ENCODE measurements around the gene ZC2HC1B. TPM values are rescaled to one million over a fixed set of nuclear protein-coding genes. Genes with fewer than 3 reads are reported as not detected.
"Not testable (repeated sequence)": the region's sequence is repeated elsewhere in the genome, so short reads cannot be mapped to it uniquely, and the experiment has no call there.

ZC2HC1B gene
- total RNA-seq, 2 experiments from 2014 or later, result not detected

DNA sequence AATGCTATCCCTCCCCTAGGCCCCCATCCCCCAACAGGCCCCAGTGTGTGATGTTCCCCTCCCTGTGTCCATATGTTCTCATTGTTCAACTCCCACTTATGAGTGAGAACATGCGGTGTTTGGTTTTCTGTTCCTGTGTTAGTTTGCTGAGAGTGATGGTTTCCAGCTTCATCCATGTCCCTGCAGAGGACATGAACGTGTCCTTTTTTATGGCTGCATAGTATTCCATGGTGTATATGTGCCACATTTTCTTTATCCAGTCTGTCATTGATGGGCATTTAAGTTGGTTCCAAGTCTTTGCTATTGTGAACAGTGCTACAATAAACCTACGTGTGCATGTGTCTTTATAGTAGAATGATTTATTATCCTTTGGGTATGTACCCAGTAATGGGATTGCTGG is 12.6 kb upstream of the ZC2HC1B start:
- Mint-ChIP-seq H3K9me3 (peaks cover 25% of the 10 kb centered on the region), H3K4me1 (peaks cover 33% of the 10 kb centered on the region), H3K36me3 (peaks cover 91% of the 10 kb centered on the region)
- H3K27ac Mint-ChIP-seq, H3K4me3 Mint-ChIP-seq, DNase-seq, H3K27me3 Mint-ChIP-seq: not testable (repeated sequence)

DNA sequence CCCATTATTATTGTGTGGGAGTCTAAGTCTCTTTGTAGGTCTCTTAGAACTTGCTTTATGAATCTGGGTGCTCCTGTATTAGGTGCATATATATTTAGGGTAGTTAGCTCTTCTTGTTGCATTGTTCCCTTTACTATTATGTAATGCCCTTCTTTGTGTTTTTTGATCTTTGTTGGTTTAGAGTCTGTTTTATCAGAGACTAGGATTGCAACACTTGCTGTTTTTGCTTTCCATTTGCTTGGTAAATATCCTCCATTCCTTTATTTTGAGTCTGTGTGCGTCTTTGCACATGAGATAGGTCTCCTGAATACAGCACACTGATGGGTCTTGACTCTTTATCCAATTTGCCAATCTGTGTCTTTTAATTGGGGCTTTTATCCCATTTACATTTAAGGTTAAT is 9.2 kb upstream of the ZC2HC1B start:
- Mint-ChIP-seq H3K9me3 (peaks cover 25% of the 10 kb centered on the region), H3K4me1 (peaks cover 16% of the 10 kb centered on the region), H3K36me3 (peaks cover 80% of the 10 kb centered on the region)
- not testable (repeated sequence) for H3K27me3 Mint-ChIP-seq, DNase-seq, H3K27ac Mint-ChIP-seq, H3K4me3 Mint-ChIP-seq

DNA sequence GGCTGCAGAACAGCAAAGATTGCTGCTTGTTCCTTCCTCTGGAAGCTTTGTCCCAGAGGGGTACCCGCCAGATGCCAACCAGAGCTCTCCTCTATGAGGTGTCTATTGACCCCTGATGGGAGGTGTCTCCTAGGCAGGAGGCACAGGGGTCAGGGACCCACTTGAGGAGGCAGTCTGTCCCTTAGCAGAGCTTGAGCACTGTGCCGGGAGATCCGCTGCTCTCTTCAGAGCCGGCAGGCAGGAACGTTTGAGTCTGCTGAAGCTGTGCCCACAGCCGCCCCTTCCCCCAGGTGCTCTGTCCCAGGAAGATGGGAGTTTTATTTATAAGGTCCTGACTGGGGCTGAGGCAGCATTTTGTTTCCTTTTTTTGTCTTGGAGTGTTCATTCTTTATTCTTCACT is 7.5 kb upstream of the ZC2HC1B start:
- H3K4me3 Mint-ChIP-seq, H3K27ac Mint-ChIP-seq, DNase-seq, H3K27me3 Mint-ChIP-seq: not testable (repeated sequence)
- peaks cover 13% of the 10 kb centered on the region for H3K4me1 Mint-ChIP-seq
- H3K9me3 Mint-ChIP-seq, result peaks cover 20% of the 10 kb centered on the region
- H3K36me3 Mint-ChIP-seq, result peaks cover 73% of the 10 kb centered on the region

DNA sequence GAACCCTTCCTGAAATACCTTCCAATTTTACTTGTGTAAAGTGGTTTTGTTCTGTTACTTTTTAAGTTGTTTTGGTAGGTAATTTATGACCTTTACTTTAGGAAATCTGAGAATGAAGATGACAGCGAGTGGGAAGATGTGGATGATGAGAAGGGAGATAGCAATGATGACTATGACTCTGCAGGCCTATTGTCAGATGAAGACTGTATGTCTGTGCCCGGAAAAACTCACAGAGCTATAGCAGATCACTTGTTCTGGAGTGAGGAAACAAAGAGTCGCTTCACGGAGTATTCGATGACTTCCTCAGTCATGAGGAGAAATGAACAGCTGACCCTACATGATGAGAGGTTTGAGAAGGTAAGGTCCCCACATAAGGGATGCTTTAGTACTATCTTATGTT is 6.6 kb upstream of the ZC2HC1B start:
- no peak for DNase-seq

DNA sequence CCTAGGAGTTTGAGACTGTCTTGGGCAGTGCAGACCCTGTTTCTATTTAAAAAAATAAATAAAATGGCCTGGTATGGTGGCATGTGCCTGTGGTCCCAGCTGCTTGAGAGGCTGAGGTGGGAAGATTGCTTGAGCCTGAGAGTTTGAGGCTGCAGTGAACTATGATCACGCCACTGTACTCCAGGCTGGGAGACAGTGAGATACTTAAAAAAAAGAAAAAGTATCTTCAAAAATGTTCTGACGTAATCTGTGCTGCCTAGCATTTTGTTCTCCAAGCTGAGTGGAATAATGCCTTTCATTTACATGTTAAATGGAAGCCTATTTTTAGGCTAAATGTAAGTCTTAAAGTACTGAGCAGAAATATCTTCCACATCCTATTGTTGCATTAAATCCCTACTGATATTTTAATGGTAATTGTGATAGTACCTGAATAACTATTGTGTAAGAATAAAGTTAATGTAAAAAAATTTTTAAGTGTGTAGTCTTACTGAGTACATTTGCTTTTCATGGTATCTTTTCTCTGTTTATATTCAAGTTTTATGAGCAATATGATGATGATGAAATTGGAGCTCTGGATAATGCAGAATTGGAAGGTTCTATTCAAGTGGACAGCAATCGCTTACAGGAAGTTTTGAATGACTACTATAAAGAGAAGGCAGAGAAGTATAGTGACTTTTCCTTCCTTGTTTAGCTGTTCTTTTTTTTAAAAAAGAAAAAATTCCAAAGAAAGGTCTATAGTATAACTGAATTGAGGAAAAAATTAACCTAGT is 4.2 kb upstream of the ZC2HC1B start:
- Mint-ChIP-seq H3K4me1 (no peaks in the 10 kb centered on the region), H3K36me3 (peaks cover 59% of the 10 kb centered on the region), H3K27ac (no peak overlapping the region), H3K9me3 (peaks cover 3% of the 10 kb centered on the region), H3K4me3 (no peak overlapping the region), H3K27me3 (no peaks in the 10 kb centered on the region)
- no peak for DNase-seq

More for the DNA sequence above, 6.6 kb upstream of the ZC2HC1B start:
- Mint-ChIP-seq H3K4me3 (no peak overlapping the region), H3K27me3 (no peaks in the 10 kb centered on the region), H3K27ac (no peak overlapping the region), H3K9me3 (peaks cover 14% of the 10 kb centered on the region), H3K4me1 (peaks cover 8% of the 10 kb centered on the region), H3K36me3 (peaks cover 67% of the 10 kb centered on the region)

GRCh38 chr6:143863771-143864170 is 503 bp upstream of the ZC2HC1B start:
- peaks cover 47% of the 10 kb centered on the region for H3K36me3 Mint-ChIP-seq
- H3K27me3 Mint-ChIP-seq, result no peaks in the 10 kb centered on the region
- no peak overlapping the region for H3K4me3 Mint-ChIP-seq
- H3K9me3 Mint-ChIP-seq, result no peaks in the 10 kb centered on the region
- no peak for DNase-seq
- no peak overlapping the region for H3K27ac Mint-ChIP-seq
- H3K4me1 Mint-ChIP-seq, result no peaks in the 10 kb centered on the region

DNA sequence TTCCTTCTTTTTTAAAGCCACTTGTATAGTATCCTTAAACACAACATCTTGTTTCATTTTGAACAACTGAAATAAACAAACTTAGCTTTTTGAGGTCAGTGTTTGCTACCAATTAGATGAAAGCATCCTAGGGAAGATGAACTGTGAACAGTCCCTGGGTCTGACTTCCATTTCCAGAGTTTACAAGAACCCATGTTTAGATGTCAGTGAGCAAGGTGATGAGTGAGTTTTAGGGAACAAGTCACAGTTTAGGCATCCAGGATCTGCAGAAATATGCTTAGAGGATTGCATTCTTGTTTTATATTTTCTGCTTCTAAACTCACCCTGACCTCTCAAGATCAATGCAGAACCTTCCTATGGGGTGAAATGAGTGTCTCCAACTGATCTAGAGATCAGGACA is 3.0 kb downstream of the ZC2HC1B start:
- no peaks in the 10 kb centered on the region for H3K27me3 Mint-ChIP-seq
- H3K27ac Mint-ChIP-seq, result no peak overlapping the region
- no peaks in the 10 kb centered on the region for H3K4me1 Mint-ChIP-seq

DNA sequence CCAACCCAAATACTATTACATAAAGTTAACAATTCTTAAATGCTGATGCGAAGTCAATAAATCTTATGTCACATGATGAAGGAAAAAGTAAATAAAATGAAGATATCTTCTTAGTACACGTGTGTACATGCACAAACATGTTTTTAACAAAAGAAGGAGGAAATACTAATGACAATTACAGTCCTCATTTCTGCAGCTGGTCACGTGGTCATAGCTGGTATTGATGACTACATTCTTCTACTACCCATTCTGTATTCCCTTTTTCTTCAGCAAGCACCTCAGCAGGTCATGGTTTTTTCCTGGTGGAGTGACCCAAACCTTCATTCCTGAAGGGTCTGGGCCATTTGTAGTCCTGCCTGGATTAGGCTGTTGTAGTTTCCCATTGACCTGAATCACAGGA is 4.5 kb downstream of the ZC2HC1B start:
- H3K4me3 Mint-ChIP-seq, H3K27me3 Mint-ChIP-seq, DNase-seq, H3K4me1 Mint-ChIP-seq, H3K9me3 Mint-ChIP-seq, H3K27ac Mint-ChIP-seq: not testable (repeated sequence)
- H3K36me3 Mint-ChIP-seq, result peaks cover 27% of the 10 kb centered on the region

More for the DNA sequence above, 3.0 kb downstream of the ZC2HC1B start:
- Mint-ChIP-seq H3K9me3 (no peaks in the 10 kb centered on the region), H3K36me3 (peaks cover 35% of the 10 kb centered on the region), H3K4me3 (no peak overlapping the region)
- DNase-seq, result no peak

DNA sequence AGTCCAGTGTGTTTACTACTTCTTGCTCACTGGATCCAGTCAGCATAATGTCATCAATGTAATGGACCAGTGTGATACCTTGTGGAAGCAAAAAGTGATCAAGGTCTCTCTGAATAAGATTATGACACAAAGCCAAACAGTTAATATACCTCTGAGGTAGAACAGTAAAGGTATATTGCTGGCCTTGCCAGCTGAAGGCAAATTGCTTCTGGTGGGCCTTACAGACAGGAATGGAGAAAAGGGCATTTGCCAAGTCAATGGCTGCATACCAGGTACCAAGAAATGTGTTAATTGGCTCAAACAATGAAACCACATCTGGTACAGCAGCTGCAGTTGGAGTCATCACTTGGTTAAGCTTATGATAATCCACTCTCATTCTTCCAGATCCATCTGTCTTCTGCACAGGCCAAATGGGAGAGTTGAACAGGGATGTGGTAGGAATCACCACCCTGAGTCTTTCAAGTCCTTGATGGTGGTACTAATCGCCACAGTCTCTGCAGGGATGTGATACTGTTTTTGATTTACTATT is 7.0 kb downstream of the ZC2HC1B start:
- not testable (repeated sequence) for H3K27ac Mint-ChIP-seq, H3K4me3 Mint-ChIP-seq, DNase-seq, H3K27me3 Mint-ChIP-seq, H3K4me1 Mint-ChIP-seq, H3K9me3 Mint-ChIP-seq
- peaks cover 10% of the 10 kb centered on the region for H3K36me3 Mint-ChIP-seq

DNA sequence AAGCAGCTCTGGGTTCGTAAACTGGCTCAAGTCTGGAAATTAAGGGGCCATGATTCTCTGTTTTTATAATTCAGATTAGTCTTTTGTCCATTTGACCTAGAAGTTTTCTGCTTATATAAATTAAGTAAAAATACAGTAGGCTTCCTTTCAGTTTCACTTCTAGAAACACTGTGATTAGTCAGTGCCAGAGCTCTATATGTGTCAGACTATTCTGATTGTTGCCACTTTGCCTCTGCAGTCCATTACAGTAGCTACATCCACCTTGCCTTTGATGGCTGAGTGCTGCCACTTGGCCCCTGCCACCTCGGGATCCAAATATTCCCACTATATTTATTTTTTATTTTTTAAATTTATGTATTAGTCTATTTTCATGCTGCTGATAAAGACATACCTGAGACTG is 7.9 kb downstream of the ZC2HC1B start:
- H3K4me1 Mint-ChIP-seq, result peaks cover 3% of the 10 kb centered on the region
- no peak overlapping the region for H3K4me3 Mint-ChIP-seq
- H3K36me3 Mint-ChIP-seq, result peaks cover 5% of the 10 kb centered on the region
- no peak overlapping the region for H3K27ac Mint-ChIP-seq
- DNase-seq, result no peak
- no peaks in the 10 kb centered on the region for H3K27me3 Mint-ChIP-seq
- H3K9me3 Mint-ChIP-seq, result peaks cover 9% of the 10 kb centered on the region

GRCh38 chr6:143873600-143873999 is 9.3 kb downstream of the ZC2HC1B start:
- H3K27me3 Mint-ChIP-seq, DNase-seq, H3K27ac Mint-ChIP-seq, H3K4me1 Mint-ChIP-seq, H3K36me3 Mint-ChIP-seq, H3K4me3 Mint-ChIP-seq: not testable (repeated sequence)
- peaks cover 14% of the 10 kb centered on the region for H3K9me3 Mint-ChIP-seq

DNA sequence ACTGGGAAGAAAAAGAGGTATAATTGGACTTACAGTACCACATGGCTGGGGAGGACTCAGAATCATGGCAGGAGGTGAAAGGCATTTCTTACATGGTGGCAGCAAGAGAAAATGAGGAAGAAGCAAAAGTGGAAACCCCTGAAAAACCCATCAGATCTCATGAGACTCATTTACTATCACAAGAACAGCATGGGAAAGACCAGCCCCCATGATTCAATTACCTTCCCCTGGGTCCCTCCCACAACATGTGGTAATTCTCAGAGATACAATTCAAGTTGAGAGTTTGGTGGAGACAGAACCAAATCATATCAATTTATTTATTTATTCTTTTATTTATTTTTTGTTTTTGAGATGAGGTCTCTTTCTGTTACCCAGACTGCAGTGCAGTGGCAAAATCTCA is 10.2 kb downstream of the ZC2HC1B start:
- H3K27me3 Mint-ChIP-seq, H3K36me3 Mint-ChIP-seq, H3K4me1 Mint-ChIP-seq, H3K27ac Mint-ChIP-seq, H3K4me3 Mint-ChIP-seq, DNase-seq: not testable (repeated sequence)
- peaks cover 14% of the 10 kb centered on the region for H3K9me3 Mint-ChIP-seq

GRCh38 chr6:143877584-143878271 is 13.5 kb downstream of the ZC2HC1B start:
- no peak overlapping the region for H3K4me3 Mint-ChIP-seq
- H3K9me3 Mint-ChIP-seq, result peaks cover 14% of the 10 kb centered on the region
- H3K4me1 Mint-ChIP-seq, result peaks cover under 1% of the 10 kb centered on the region
- no peak overlapping the region for H3K27ac Mint-ChIP-seq
- H3K27me3 Mint-ChIP-seq, result no peaks in the 10 kb centered on the region
- H3K36me3 Mint-ChIP-seq, result no peaks in the 10 kb centered on the region
- no peak for DNase-seq

GRCh38 chr6:143878272-143878760 is 14.0 kb downstream of the ZC2HC1B start:
- H3K27ac Mint-ChIP-seq, result no peak overlapping the region
- no peak overlapping the region for H3K4me3 Mint-ChIP-seq
- peaks cover 14% of the 10 kb centered on the region for H3K9me3 Mint-ChIP-seq
- DNase-seq, result no peak
- H3K36me3 Mint-ChIP-seq, result no peaks in the 10 kb centered on the region
- no peaks in the 10 kb centered on the region for H3K4me1 Mint-ChIP-seq
- no peaks in the 10 kb centered on the region for H3K27me3 Mint-ChIP-seq

- no peak overlapping the region for H3K27ac Mint-ChIP-seq
- no peaks in the 10 kb centered on the region for H3K27me3 Mint-ChIP-seq
- no peak overlapping the region for H3K4me3 Mint-ChIP-seq
- H3K9me3 Mint-ChIP-seq, result peaks cover 8% of the 10 kb centered on the region
- H3K36me3 Mint-ChIP-seq, result no peaks in the 10 kb centered on the region
- no peaks in the 10 kb centered on the region for H3K4me1 Mint-ChIP-seq
- DNase-seq, result no peak
Measured at GRCh38 chr6:143880412-143880811, 16.1 kb downstream of the ZC2HC1B start.
